ENCODE measurements around the gene APOA1.

Gene APOA1

GRCh38 chr11:116797816-116798215, 39.6 kb downstream of the APOA1 start:
- Mint-ChIP-seq H3K4me1 (ENCODE audit: low read depth) (no peaks in the 10 kb centered on the region), H3K27me3 (peaks cover 12% of the 10 kb centered on the region), H3K36me3 (ENCODE audit: low read depth) (no peaks in the 10 kb centered on the region), H3K27ac (no peak overlapping the region), H3K4me3 (no peak overlapping the region), H3K9me3 (no peaks in the 10 kb centered on the region)

GRCh38 chr11:116796548-116796947, 40.9 kb downstream of the APOA1 start:
- H3K4me1 Mint-ChIP-seq (ENCODE audit: low read depth) = peaks cover 5% of the 10 kb centered on the region
- no peak overlapping the region for H3K4me3 Mint-ChIP-seq
- H3K27me3 Mint-ChIP-seq = peaks cover 7% of the 10 kb centered on the region
- H3K27ac Mint-ChIP-seq = no peak overlapping the region
- H3K9me3 Mint-ChIP-seq = no peaks in the 10 kb centered on the region
- H3K36me3 Mint-ChIP-seq (ENCODE audit: low read depth) = no peaks in the 10 kb centered on the region

- no peak overlapping the region for H3K4me3 Mint-ChIP-seq
- peaks cover 9% of the 10 kb centered on the region for H3K4me1 Mint-ChIP-seq (ENCODE audit: low read depth)
- no peaks in the 10 kb centered on the region for H3K36me3 Mint-ChIP-seq (ENCODE audit: low read depth)
- no peak overlapping the region for H3K27ac Mint-ChIP-seq
- no peaks in the 10 kb centered on the region for H3K9me3 Mint-ChIP-seq
- H3K27me3 Mint-ChIP-seq = peaks cover 3% of the 10 kb centered on the region
Observed at GRCh38 chr11:116794851-116795250, 42.6 kb downstream of the APOA1 start.

DNA sequence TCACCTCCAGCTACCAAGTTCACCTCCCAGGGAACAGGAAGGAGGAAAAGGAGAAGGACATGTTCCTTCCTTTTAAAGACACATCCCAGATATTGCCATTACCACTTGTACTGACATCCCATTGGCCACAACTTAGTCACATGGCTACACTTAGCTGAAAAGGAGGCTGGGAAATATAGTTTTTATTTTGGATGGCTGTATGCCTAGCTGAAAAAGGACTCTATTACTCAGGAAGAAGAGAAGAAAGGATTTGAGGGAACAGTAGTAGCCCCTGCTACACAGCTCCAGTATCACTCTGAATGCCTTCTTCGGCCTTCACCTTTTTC, 43.7 kb downstream of the APOA1 start:
- H3K4me1 Mint-ChIP-seq (ENCODE audit: low read depth) = peaks cover 11% of the 10 kb centered on the region
- H3K4me3 Mint-ChIP-seq = no peak overlapping the region
- H3K27ac Mint-ChIP-seq = no peak overlapping the region
- H3K27me3 Mint-ChIP-seq = no peaks in the 10 kb centered on the region
- H3K9me3 Mint-ChIP-seq = no peaks in the 10 kb centered on the region
- H3K36me3 Mint-ChIP-seq (ENCODE audit: low read depth) = no peaks in the 10 kb centered on the region

DNA sequence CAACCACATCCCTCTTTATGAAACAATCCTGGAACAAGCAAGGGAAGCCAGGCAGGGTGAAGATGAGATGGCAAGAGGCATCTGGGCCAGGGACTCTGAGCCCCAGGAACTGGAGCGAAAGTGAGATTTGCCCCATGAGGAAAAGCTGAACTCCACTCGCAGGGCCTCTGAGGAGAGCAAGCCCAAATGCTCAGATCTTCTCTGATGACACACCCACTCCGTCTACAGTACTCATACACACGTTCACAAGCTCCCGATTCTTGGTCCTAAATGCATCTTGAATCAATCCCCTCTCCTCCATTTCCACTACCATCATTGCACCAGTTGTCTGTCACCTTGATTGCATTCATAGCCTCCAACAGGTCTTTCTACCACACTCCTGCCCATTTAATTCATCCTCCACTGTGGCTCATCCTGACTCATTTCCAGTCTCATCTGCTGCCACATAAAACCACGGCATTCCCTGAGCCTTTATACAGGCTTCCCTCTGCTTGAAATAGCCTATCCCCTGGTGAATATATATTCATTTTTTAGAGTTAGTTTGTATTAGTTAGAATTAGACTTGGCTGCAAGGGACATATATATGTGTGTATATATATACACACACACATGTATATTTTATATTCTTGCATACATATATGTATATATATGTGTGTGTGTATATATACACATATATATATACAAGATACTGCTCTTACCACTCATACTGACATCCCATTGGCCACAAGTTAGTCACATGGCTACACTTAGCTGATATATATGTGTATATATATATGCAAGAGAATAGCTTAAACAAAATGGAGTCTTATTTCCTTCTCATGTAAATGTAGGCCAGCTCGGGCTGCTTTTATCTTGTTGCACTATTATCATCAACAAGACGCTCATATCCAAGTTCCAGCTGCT, 44.3 kb downstream of the APOA1 start:
- Mint-ChIP-seq H3K27ac (peak overlapping the region; percentile 31), H3K27me3 (no peaks in the 10 kb centered on the region), H3K4me1 (ENCODE audit: low read depth) (peaks cover 17% of the 10 kb centered on the region), H3K36me3 (ENCODE audit: low read depth) (no peaks in the 10 kb centered on the region), H3K4me3 (no peak overlapping the region), H3K9me3 (no peaks in the 10 kb centered on the region)

GRCh38 chr11:116792144-116792868, 45.1 kb downstream of the APOA1 start:
- Mint-ChIP-seq H3K27ac (no peak overlapping the region), H3K27me3 (no peaks in the 10 kb centered on the region), H3K36me3 (ENCODE audit: low read depth) (no peaks in the 10 kb centered on the region), H3K4me3 (no peak overlapping the region), H3K9me3 (no peaks in the 10 kb centered on the region), H3K4me1 (ENCODE audit: low read depth) (peaks cover 20% of the 10 kb centered on the region)

GRCh38 chr11:116791813-116792143, 45.6 kb downstream of the APOA1 start, which contains the start of gene APOA5:
Gene APOA5 (minus strand): TSS chr11:116791879. CDS start chr11:116791860, 19 bp downstream.
- H3K4me3 Mint-ChIP-seq = no peak within 1 kb of the TSS
- H3K9me3 Mint-ChIP-seq = no peaks in the 10 kb centered on the region
- no peaks in the 10 kb centered on the region for H3K27me3 Mint-ChIP-seq
- peaks cover 25% of the 10 kb centered on the region for H3K4me1 Mint-ChIP-seq (ENCODE audit: low read depth)
- H3K27ac Mint-ChIP-seq = no peak within 1 kb of the TSS
- H3K36me3 Mint-ChIP-seq (ENCODE audit: low read depth) = peaks cover 5% of the 10 kb centered on the region

DNA sequence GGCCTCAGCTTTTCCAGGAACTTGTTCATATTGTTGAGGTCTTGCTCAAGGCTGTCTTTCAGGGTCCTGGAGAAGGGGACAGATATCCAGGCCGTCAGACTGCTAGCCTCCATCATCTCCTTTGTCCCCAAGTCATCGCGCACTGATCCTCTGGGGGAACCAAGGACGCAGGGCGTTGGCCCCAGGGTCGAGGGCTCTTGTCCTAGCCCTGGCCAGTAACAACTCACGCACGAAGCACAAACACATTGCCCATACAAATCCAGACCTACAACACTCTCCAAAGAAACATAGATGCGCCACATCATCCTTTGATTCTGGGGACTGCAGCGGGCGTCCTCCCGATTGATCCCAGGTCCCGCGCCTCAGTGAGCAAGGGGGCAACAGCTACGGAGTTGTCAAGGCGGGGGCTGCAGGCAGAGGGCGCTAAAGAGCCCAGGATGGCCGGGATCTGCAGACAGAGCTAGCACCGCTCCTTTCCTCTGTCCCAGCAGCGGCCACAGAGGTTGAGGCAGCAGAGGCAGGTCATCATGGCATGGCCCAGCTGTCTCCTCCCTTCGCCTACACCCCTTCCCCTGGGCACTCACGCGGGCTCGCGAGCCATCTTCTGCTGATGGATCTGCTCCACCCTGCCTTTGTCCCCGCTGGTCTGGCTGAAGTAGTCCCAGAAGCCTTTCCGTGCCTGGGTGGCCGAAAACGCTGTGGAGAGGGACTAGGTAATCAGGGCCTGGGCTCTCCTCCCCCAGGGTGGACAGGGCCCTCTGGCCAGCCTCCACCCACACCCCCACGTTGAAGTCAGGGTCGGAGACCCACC, 46.2 kb downstream of the APOA1 start:
- H3K9me3 Mint-ChIP-seq = no peaks in the 10 kb centered on the region
- no peak overlapping the region for H3K4me3 Mint-ChIP-seq
- H3K36me3 Mint-ChIP-seq (ENCODE audit: low read depth) = peaks cover 11% of the 10 kb centered on the region
- H3K27ac Mint-ChIP-seq = no peak overlapping the region
- H3K27me3 Mint-ChIP-seq = no peaks in the 10 kb centered on the region
- H3K4me1 Mint-ChIP-seq (ENCODE audit: low read depth) = peaks cover 31% of the 10 kb centered on the region

- Mint-ChIP-seq H3K9me3 (no peaks in the 10 kb centered on the region), H3K36me3 (ENCODE audit: low read depth) (peaks cover 19% of the 10 kb centered on the region), H3K4me1 (ENCODE audit: low read depth) (peaks cover 39% of the 10 kb centered on the region), H3K27ac (no peak overlapping the region), H3K4me3 (no peak overlapping the region), H3K27me3 (no peaks in the 10 kb centered on the region)
Observed at GRCh38 chr11:116790167-116791001, 47.0 kb downstream of the APOA1 start.

GRCh38 chr11:116788975-116789374, 48.4 kb downstream of the APOA1 start:
- H3K27ac Mint-ChIP-seq = no peak overlapping the region
- no peak overlapping the region for H3K4me3 Mint-ChIP-seq
- peaks cover 50% of the 10 kb centered on the region for H3K4me1 Mint-ChIP-seq (ENCODE audit: low read depth)
- no peaks in the 10 kb centered on the region for H3K27me3 Mint-ChIP-seq
- H3K9me3 Mint-ChIP-seq = no peaks in the 10 kb centered on the region
- H3K36me3 Mint-ChIP-seq (ENCODE audit: low read depth) = peaks cover 33% of the 10 kb centered on the region

DNA sequence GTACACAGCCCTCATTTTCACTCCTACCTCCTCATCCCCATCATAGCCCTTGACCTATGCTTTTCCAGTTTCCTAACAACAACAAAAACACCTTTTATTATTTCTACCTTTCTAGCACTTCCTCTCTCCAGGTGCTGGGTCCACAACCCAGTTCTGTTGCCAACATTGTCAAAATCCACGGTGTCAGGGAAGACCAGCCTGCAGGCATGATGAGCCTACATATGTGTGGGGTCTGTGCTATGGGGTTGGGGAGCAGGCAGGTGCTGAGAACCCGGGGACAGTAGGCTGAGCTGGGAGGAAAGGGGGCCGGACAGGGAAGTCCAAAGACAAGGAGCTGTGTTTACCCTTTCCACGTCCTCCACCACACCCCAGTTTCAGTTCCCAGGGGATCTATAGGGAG, 48.9 kb downstream of the APOA1 start:
- H3K4me3 Mint-ChIP-seq = peak overlapping the region; percentile 98
- H3K27me3 Mint-ChIP-seq = no peaks in the 10 kb centered on the region
- H3K27ac Mint-ChIP-seq = peak overlapping the region; percentile 87
- H3K4me1 Mint-ChIP-seq (ENCODE audit: low read depth) = peaks cover 50% of the 10 kb centered on the region
- peaks cover 35% of the 10 kb centered on the region for H3K36me3 Mint-ChIP-seq (ENCODE audit: low read depth)
- H3K9me3 Mint-ChIP-seq = no peaks in the 10 kb centered on the region

DNA sequence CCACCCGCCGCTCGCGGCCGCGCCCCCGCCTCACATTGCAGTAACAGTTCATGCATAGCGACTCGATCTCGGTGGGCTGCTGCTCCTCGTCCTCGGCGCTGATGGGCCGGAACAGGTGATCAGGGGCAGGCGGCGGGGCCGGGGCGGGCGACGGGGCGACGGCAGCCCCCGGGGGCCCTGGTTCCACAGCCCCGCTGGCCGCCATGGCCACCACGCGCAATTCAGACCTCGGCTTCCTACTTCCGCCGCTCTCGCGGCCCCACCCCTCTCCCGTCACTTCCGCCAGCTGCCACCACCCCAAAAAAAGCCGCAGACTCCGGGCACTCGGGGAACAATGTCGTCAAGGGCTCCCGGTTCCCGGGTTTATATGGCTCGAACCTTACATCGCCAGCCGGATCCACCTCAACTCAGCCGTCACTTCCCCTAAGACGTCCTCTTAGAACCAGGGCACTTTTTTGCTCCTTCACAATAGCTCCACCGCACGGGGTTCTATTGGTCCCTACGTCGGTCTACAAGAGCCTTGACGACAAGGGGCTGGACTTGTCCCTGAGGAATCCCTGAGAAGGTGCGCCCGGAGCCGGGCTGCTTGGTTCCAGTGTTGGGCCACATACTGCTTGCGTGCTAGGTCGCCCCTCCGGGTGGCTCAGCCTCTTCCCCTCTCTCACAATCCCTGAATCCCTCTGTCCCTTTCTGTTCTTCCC, 49.5 kb downstream of the APOA1 start, which contains the start of gene ZPR1:
TSS of gene ZPR1 (minus strand) at position 238 of the 701 bp plus-strand sequence. CDS start at position 205, 33 bp downstream.
- H3K9me3 Mint-ChIP-seq = no peaks in the 10 kb centered on the region
- no peaks in the 10 kb centered on the region for H3K27me3 Mint-ChIP-seq
- peak within 1 kb of the TSS; percentile 98 for H3K4me3 Mint-ChIP-seq
- H3K36me3 Mint-ChIP-seq (ENCODE audit: low read depth) = peaks cover 41% of the 10 kb centered on the region
- H3K4me1 Mint-ChIP-seq (ENCODE audit: low read depth) = peaks cover 56% of the 10 kb centered on the region
- H3K27ac Mint-ChIP-seq = peak within 1 kb of the TSS; percentile 87

GRCh38 chr11:116787436-116787785, 50.0 kb downstream of the APOA1 start:
- Mint-ChIP-seq H3K27ac (peak overlapping the region; percentile 86), H3K9me3 (no peaks in the 10 kb centered on the region), H3K4me3 (peak overlapping the region; percentile 98), H3K36me3 (ENCODE audit: low read depth) (peaks cover 46% of the 10 kb centered on the region), H3K4me1 (ENCODE audit: low read depth) (peaks cover 61% of the 10 kb centered on the region), H3K27me3 (no peaks in the 10 kb centered on the region)

- H3K4me3 Mint-ChIP-seq = peak overlapping the region; percentile 98
- no peaks in the 10 kb centered on the region for H3K9me3 Mint-ChIP-seq
- H3K36me3 Mint-ChIP-seq (ENCODE audit: low read depth) = peaks cover 51% of the 10 kb centered on the region
- H3K27ac Mint-ChIP-seq = peak overlapping the region; percentile 86
- peaks cover 61% of the 10 kb centered on the region for H3K4me1 Mint-ChIP-seq (ENCODE audit: low read depth)
- H3K27me3 Mint-ChIP-seq = no peaks in the 10 kb centered on the region
Observed at GRCh38 chr11:116786966-116787365, 50.5 kb downstream of the APOA1 start.
